Raji (cell line): ENCODE results near the gene AP2A2.

ENCODE experiments used
- POLR2A ChIP-seq: IDR thresholded peaks from 2 replicates; pipeline ENCODE4 v1.6.1; 2011; ENCODE audit warnings: low read depth, low read length, control low read depth; ENCODE audit not compliant: insufficient read depth

The AP2A2 gene

GRCh38 chr11:952406-953385 lies 27.0 kb downstream of the AP2A2 start:
- TF ChIP-seq POLR2A = no peak

GRCh38 chr11:953512-953911 lies 27.8 kb downstream of the AP2A2 start:
- no peak for TF ChIP-seq POLR2A

- no peak for TF ChIP-seq POLR2A
Measured at GRCh38 chr11:954392-955153, 28.9 kb downstream of the AP2A2 start.

- TF ChIP-seq POLR2A = no peak
Measured at GRCh38 chr11:955154-956063, 29.7 kb downstream of the AP2A2 start.

- TF ChIP-seq POLR2A = no peak
Measured at GRCh38 chr11:957212-957920, 31.7 kb downstream of the AP2A2 start.

GRCh38 chr11:958101-958500 lies 32.4 kb downstream of the AP2A2 start:
- no peak for TF ChIP-seq POLR2A

GRCh38 chr11:959027-959426 lies 33.4 kb downstream of the AP2A2 start:
- TF ChIP-seq POLR2A = no peak

- no peak for TF ChIP-seq POLR2A
Measured at GRCh38 chr11:959608-960007, 33.9 kb downstream of the AP2A2 start.

GRCh38 chr11:961921-962320 lies 36.3 kb downstream of the AP2A2 start:
- TF ChIP-seq POLR2A = no peak

- TF ChIP-seq POLR2A = no peak
Measured at GRCh38 chr11:962688-963087, 37.0 kb downstream of the AP2A2 start.

- TF ChIP-seq POLR2A = no peak
Measured at GRCh38 chr11:963852-964251, 38.2 kb downstream of the AP2A2 start.

GRCh38 chr11:965206-965775 lies 39.6 kb downstream of the AP2A2 start:
- no peak for TF ChIP-seq POLR2A

GRCh38 chr11:967995-968751 lies 42.5 kb downstream of the AP2A2 start:
- no peak for TF ChIP-seq POLR2A
